Lung (tissue), 12 donors: Measurements from ENCODE around the gene AHDC1. TPM values are rescaled to one million over a fixed set of nuclear protein-coding genes. Genes with fewer than 3 reads are reported as not detected.

Source experiments
- ATAC-seq: fragments of 200-7000 bp; cut with Tn5 transposase; one replicate; pipeline ENCODE4 v1.9.1; 2020; ENCODE audit warnings: moderate number of reproducible peaks; ENCODE audit not compliant: insufficient read depth, low FRiP score
- DNase-seq, 3 donors: peaks; one replicate each; pipeline ENCODE4 v3.0.0-alpha.2; 2013 to 2017
- H3K27ac ChIP-seq, 2 donors: one replicate each; pipeline ENCODE4 v1.5.1; 2013; ENCODE audit warnings: mild to moderate bottlenecking in 2 of 2, moderate library complexity in 2 of 2, control low read depth in 1 of 2, inconsistent platforms in 1 of 2, low read depth in 1 of 2, low read length in 1 of 2
- H3K27me3 ChIP-seq, 3 donors: one replicate each; pipeline ENCODE4 v1.5.1; 2013; ENCODE audit warnings: low read length in 2 of 3; ENCODE audit not compliant: control insufficient read depth in 3 of 3, insufficient read depth in 3 of 3
- H3K36me3 ChIP-seq, 4 donors: one replicate each; pipeline ENCODE4 v1.5.1; 2013; ENCODE audit warnings: low read length in 4 of 4, mild to moderate bottlenecking in 1 of 4, moderate library complexity in 1 of 4; ENCODE audit not compliant: control insufficient read depth in 4 of 4, insufficient read depth in 4 of 4
- H3K4me1 ChIP-seq, 5 donors: one replicate each; pipeline ENCODE4 v1.5.1; 2013; ENCODE audit warnings: low read length in 5 of 5, mild to moderate bottlenecking in 2 of 5, moderate library complexity in 1 of 5; ENCODE audit not compliant: control insufficient read depth in 5 of 5, insufficient read depth in 5 of 5
- H3K4me3 ChIP-seq: one replicate; pipeline ENCODE4 v1.5.1; 2013; ENCODE audit warnings: mild to moderate bottlenecking, control low read depth, moderate library complexity
- H3K9ac ChIP-seq, 2 donors: one replicate each; pipeline ENCODE4 v1.5.1; 2013; ENCODE audit warnings: low read length in 2 of 2, control low read depth in 1 of 2; ENCODE audit not compliant: insufficient read depth in 1 of 2
- H3K9me3 ChIP-seq, 4 donors: one replicate each; pipeline ENCODE4 v1.5.1; 2013; ENCODE audit warnings: low read length in 3 of 4, mild to moderate bottlenecking in 1 of 4, moderate library complexity in 1 of 4; ENCODE audit not compliant: control insufficient read depth in 4 of 4, insufficient read depth in 3 of 4
- WGBS, 2 donors: extraction: QIAGEN DNeasy Blood & Tissue Kit; methylation state at CpG; one replicate each; pipeline ENCODE4 v1.1.7; 2013; 5-methylcytosine and 5-hydroxymethylcytosine counted together
- polyA plus RNA-seq, 2 donors: library from polyadenylated mRNA; stranded (reverse); fragments of 200-250 nt; gene quantifications; one replicate each; pipeline ENCODE4 v1.2.1, GENCODE V29; 2013
- total RNA-seq, 2 donors: library from RNA; depleted of rRNA in 1 of 2; stranded (reverse); fragments of >200 nt in 1 of 2; gene quantifications; one replicate each; pipeline ENCODE4 v1.2.1, GENCODE V29; 2014 to 2021
- TF ChIP-seq, protein P1 (sequence below): IDR thresholded peaks from 2 replicates; pipeline ENCODE4 v1.5.1; 2012; ENCODE audit warnings: mild to moderate bottlenecking; ENCODE audit errors: control extremely low read depth, extremely low read depth
- donor health status: control.
- donor health status: control.
- donor health status: Bipolar disorder and iron deficiency.
- donor health status: healthy.
- donor health status: DM: yes; HTN: yes; CAD: no.

Gene AHDC1
- total and polyA plus RNA-seq, 4 donors: 10.3 to 37.9 (median 21.8) TPM

DNA sequence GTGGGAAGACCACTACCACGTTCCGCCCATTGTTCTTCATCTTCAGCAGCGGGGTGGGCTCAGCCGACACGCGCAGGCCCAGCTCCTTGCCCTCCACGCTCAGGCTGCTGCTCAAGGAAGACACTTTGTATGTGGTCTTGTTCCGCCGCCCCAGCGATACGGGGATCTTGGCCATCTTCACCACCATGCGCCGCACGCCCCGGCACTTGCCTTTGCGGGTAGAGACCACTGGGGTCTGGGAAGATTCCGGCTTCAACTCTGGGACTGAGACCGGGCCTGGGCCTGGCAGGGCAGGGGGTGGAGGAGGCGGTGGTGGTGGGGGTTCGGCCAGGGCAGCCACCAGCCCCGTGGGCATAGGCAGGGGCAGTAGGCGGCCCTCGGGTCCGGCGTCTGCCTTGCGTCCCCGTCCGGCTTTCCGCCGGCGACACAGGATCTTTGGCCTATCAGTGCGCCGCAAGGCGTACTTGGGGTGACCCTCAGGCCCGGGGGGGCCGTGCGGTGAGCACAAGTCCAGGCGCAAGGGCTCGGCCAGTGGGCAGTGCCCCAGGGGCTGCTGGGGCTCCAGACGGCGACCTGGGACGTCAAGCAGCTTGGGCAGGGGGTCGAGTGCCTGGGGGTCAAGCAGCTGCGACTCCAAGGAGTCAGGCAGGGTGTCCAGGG is 53.3 kb downstream of the AHDC1 start:
- Histone ChIP-seq H3K9ac (no peak overlapping the region), H3K9me3 (no peaks in the 10 kb centered on the region), H3K4me1 (peaks cover 0 to 8% (median 5%) of the 10 kb centered on the region in 5 donors), H3K27me3 (no peaks in the 10 kb centered on the region), H3K4me3 (no peak overlapping the region), H3K27ac (no peak overlapping the region), H3K36me3 (peaks cover 14 to 53% (median 27%) of the 10 kb centered on the region in 4 donors)
- TF ChIP-seq, protein P1, sequence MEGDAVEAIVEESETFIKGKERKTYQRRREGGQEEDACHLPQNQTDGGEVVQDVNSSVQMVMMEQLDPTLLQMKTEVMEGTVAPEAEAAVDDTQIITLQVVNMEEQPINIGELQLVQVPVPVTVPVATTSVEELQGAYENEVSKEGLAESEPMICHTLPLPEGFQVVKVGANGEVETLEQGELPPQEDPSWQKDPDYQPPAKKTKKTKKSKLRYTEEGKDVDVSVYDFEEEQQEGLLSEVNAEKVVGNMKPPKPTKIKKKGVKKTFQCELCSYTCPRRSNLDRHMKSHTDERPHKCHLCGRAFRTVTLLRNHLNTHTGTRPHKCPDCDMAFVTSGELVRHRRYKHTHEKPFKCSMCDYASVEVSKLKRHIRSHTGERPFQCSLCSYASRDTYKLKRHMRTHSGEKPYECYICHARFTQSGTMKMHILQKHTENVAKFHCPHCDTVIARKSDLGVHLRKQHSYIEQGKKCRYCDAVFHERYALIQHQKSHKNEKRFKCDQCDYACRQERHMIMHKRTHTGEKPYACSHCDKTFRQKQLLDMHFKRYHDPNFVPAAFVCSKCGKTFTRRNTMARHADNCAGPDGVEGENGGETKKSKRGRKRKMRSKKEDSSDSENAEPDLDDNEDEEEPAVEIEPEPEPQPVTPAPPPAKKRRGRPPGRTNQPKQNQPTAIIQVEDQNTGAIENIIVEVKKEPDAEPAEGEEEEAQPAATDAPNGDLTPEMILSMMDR: no peak
- WGBS, 2 donors: 97 to 100% methylated on average over 43 to 44 of the region's 44 CpGs
- no peak for DNase-seq
- no peak for ATAC-seq

DNA sequence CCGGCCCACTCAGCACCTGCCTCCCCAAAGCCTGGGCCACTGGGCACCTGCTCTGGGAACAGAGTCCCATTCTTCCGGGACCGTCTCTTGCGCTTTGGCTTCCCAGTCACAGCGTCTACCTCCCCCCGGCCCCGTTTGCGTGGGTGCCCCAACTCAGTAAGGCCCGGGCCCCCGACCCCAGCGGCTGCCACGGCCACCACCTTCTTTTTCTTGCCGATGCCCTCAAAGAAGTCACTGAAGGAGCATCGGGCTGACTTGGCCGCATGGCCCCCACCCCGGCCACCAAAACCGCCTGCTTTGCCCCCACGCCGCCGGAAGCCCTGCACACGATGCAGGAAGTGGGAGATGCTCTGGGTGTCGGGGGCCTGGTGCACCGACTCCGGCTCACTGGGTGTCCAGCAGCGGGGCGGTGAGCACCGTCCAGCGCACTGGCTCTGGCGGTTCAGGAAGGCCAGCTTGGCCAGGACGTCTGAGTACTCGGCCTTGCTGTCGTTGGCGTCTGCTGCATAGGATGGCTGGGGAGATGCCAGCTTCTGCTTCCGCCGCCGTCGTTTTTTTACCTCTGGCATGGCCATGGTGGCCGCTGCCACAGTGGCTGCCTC is 54.0 kb downstream of the AHDC1 start:
- 92 to 93% methylated on average over 38 of the region's 38 CpGs for WGBS, 2 donors
- Histone ChIP-seq H3K4me1 (peaks cover 0 to 15% (median 11%) of the 10 kb centered on the region in 5 donors), H3K4me3 (no peak overlapping the region), H3K9ac (no peak overlapping the region), H3K36me3 (peaks cover 14 to 53% (median 28%) of the 10 kb centered on the region in 4 donors), H3K27ac (no peak overlapping the region), H3K27me3 (no peaks in the 10 kb centered on the region), H3K9me3 (no peaks in the 10 kb centered on the region)
- ATAC-seq (no peak), DNase-seq (no peak)
- TF ChIP-seq, protein P1: no peak

DNA sequence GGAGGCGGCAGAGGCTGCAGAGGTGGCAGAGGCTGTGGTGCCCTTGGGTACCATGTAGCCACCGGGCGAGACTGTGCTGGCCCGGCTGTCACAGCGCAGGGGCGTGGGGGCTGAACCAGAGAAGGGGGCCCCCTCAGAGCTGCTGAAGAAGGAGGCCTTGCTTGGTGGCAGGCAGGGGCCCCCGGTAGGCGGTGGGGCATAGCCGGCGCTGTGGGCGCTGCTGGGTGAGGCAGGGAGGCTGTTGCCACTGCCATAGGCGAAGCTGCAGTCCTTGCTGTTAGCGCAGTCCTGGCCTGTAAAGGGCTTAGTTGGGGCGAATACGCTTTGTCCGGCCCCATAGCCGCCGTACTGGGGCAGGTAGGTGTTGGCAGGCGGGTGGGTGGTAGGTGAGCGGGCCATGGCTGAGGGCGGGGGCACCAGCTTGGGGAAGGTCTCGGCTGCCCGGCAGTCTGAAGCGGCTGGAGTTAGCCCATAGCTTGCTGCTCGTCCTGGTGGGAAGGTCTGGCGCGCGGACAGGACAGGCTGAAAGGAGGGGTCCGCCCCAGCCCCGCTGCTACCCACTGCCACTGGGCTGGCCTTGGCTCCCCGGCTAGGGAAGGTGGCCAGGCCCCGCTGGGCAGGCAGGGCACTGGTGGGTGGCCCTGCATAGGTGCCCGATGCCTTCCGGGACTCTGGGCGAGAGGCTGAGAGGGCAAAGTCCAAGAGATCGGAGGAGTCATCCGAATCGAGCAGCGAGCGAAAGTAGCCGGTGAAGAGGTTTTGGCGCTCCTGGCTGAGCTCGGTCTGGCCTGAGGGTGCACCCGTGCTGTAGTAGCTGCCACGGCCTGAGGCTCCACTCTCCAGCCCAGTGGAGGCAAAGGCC is 54.9 kb downstream of the AHDC1 start:
- no peak overlapping the region for H3K9ac ChIP-seq
- TF ChIP-seq, protein P1: no peak
- peaks cover 0 to 19% (median 14%) of the 10 kb centered on the region in 5 donors for H3K4me1 ChIP-seq
- WGBS, 2 donors: 93% methylated on average over 38 to 45 of the region's 45 CpGs
- ATAC-seq: no peak
- no peaks in the 10 kb centered on the region for H3K27me3 ChIP-seq
- no peak overlapping the region for H3K4me3 ChIP-seq
- DNase-seq: no peak
- no peak overlapping the region for H3K27ac ChIP-seq
- no peaks in the 10 kb centered on the region for H3K9me3 ChIP-seq
- H3K36me3 ChIP-seq: peaks cover 12 to 56% (median 29%) of the 10 kb centered on the region in 4 donors
